HUES48 (cell line): ENCODE results near the gene CANT1.

Experiments
- H3K27ac ChIP-seq: one replicate; pipeline ENCODE4 v1.7.0; 2013; ENCODE audit warnings: low read depth, low read length, inconsistent platforms
- H3K27me3 ChIP-seq: 2 replicates; pipeline ENCODE4 v1.6.1; 2013; ENCODE audit warnings: mild to moderate bottlenecking, low read length; ENCODE audit not compliant: control insufficient read depth, insufficient read depth
- H3K36me3 ChIP-seq: 2 replicates; pipeline ENCODE4 v1.6.1; 2013; ENCODE audit warnings: low read length; ENCODE audit not compliant: control insufficient read depth, insufficient read depth
- H3K4me1 ChIP-seq: 2 replicates; pipeline ENCODE4 v1.6.1; 2013; ENCODE audit warnings: mild to moderate bottlenecking, low read length; ENCODE audit not compliant: control insufficient read depth, insufficient read depth
- H3K4me3 ChIP-seq: 2 replicates; pipeline ENCODE4 v1.5.1; 2013; ENCODE audit warnings: mild to moderate bottlenecking, low read depth, low read length
- H3K9ac ChIP-seq: 2 replicates; pipeline ENCODE4 v1.6.1; 2013; ENCODE audit warnings: mild to moderate bottlenecking, low read depth, low read length, moderate library complexity
- H3K9me3 ChIP-seq: 2 replicates; pipeline ENCODE4 v1.6.1; 2013; ENCODE audit warnings: low read length; ENCODE audit not compliant: control insufficient read depth, insufficient read depth

The CANT1 gene

DNA sequence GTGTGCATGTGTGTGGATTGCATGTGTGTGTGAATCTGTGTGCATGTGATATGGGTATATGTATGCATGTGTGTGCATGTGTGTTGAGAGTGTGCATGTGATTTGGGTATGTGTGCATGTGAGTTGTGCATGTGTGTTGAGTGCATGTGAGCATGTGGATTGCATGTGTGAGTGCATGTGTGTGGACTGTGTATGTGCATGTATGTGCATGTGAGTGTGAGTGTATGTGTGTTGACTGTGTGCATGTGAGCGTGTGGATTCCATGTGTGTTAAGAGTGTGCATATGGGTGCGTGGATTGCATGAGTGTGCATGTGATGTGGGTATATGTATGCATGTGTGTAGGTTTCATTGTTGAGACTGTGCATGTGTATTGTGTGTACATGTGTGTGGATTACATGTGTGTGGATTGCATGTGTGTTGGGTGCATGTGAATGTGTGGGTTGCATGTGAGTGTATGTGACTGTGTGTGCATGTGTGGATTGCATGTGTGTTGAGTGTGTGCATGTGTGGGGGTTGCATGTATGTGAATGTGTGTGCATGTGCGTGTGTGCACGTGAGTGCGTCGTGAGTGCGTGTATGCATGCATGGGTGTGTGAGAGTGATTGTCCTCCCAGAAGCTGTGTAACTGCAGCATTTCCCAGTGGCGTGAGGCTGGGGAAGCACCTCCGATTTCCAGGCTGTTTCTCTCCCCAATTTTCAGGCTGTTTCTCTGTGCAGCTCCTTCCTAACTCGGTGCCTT is 33.8 kb upstream of the CANT1 start:
- no peaks in the 10 kb centered on the region for H3K27me3 ChIP-seq
- no peak overlapping the region for H3K9ac ChIP-seq
- no peak overlapping the region for H3K4me3 ChIP-seq
- no peak overlapping the region for H3K27ac ChIP-seq
- H3K36me3 ChIP-seq: no peaks in the 10 kb centered on the region
- H3K4me1 ChIP-seq: no peaks in the 10 kb centered on the region
- H3K9me3 ChIP-seq: no peaks in the 10 kb centered on the region

DNA sequence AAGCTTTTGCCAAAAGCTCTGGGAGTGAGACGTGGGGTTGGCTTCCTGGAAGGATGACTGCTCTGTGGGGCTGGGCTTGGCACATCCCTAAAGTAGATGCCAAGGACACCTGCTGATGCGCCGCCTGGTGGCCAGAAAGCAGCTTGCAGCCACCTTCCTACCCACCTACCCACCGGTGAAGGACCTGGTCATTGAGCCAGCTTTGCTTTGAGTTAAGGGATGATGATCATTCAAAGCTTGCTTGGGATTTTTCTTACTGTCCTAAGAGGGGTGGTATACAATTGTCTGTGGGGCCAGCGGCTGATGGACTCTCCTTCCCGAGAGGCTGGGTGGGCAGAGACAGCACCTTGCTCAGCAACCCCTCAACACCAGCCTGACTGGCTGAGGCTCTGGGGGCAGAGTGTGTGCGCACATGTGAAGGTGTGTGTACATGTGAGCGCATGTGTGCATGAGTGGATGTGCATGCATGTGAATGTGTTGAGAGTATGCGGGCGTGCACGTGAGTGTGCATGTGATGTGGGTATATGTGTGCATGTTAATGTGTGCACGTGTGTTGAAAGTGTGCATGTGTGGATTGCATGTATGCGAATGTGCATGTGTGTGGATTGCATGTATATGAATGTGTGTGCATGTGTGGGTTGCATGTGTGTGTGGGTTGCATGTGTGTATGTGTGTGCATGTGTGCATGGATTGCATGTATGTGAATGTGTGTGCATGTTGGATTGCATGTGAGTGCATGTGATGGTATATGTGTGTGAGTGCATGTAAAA is 33.0 kb upstream of the CANT1 start:
- Histone ChIP-seq H3K27ac (no peak overlapping the region), H3K36me3 (no peaks in the 10 kb centered on the region), H3K9me3 (no peaks in the 10 kb centered on the region), H3K4me1 (no peaks in the 10 kb centered on the region), H3K4me3 (no peak overlapping the region), H3K27me3 (no peaks in the 10 kb centered on the region), H3K9ac (no peak overlapping the region)

DNA sequence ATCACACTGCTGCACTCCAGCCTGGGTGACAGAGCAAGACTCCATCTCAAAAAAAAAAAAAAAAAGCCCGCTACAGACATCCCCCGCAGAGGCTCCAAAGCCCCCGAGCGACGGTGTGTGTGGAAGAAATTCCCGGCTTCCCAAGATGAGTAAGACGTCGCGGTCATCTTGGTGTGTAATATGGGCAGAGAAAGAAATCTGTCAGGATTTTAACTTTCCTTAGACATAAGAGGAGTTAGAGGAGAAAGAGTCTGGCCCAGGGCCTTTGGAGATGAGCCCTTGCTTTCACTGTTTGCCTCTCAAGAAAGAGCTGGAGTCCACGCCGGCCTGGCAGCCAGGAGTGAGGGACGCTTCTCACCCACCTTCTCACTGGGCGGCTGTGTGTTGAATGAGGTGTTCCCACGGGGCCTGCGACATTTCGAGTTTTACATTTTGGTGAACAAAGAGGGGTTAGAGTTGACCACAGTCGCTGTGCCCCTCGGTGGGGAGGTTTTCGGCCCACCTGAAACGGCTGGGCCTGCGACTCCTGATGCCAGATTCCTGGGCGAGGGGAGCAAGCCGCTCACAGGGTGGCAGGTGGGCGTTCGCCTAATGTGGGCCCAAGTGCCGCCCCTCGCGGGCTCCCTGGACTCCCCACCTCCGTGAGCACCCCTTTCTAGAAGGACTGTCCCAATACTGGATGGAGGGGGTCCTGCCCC is 32.3 kb upstream of the CANT1 start:
- H3K27me3 ChIP-seq: no peaks in the 10 kb centered on the region

DNA sequence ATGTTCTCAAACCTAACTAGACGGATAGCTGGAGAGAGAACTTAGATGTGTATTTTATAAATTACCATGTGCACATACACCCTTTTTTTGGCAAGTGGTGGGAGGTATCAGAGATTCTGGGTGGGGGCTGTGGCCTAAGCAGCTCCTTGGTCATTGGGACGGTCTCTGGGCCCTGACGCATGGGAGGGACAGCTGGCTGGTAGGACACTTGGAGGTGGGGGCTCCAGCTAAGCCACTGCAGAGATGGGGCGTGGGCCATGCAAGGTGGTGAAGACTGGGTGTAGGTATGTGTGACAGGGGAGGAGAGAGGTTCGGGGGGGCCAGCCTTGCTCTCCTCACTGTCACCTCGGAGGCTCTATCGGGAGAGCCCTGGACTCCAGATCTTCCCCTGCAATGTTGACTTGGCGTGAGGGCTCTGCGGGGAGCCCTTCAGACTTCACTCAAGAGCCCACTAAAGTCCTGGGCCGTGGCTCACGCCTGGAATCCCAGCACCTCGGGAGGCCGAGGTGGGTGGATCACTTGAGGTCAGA is 31.5 kb upstream of the CANT1 start:
- H3K9me3 ChIP-seq: no peaks in the 10 kb centered on the region
- H3K4me3 ChIP-seq: no peak overlapping the region
- H3K27ac ChIP-seq: no peak overlapping the region
- H3K4me1 ChIP-seq: no peaks in the 10 kb centered on the region
- H3K36me3 ChIP-seq: no peaks in the 10 kb centered on the region
- H3K9ac ChIP-seq: no peak overlapping the region
- no peaks in the 10 kb centered on the region for H3K27me3 ChIP-seq

More for the DNA sequence above, 32.3 kb upstream of the CANT1 start:
- no peak overlapping the region for H3K27ac ChIP-seq
- no peak overlapping the region for H3K4me3 ChIP-seq
- no peaks in the 10 kb centered on the region for H3K36me3 ChIP-seq
- no peaks in the 10 kb centered on the region for H3K9me3 ChIP-seq
- no peaks in the 10 kb centered on the region for H3K4me1 ChIP-seq
- H3K9ac ChIP-seq: no peak overlapping the region

DNA sequence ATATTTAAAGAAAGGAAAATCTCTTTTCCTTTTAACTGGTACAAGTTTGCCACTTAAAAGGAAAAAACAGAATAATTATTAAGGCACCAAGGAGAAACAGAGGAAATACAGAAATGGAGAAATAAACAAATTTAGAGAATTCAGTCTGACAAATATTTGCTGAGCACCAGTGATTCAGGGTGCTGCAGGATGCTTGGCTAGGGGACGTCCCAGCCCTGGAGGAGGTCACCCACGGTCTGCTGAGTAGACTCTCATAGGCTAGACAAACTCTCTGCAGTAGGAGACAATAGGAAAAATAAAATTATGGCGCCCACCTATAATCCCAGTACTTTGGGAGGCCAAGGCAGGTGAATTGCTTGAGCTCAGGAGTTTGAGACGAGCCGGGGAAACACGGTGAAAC is 30.3 kb upstream of the CANT1 start:
- Histone ChIP-seq H3K27ac (no peak overlapping the region), H3K9me3 (no peaks in the 10 kb centered on the region), H3K27me3 (no peaks in the 10 kb centered on the region), H3K4me1 (no peaks in the 10 kb centered on the region), H3K9ac (no peak overlapping the region), H3K4me3 (no peak overlapping the region), H3K36me3 (no peaks in the 10 kb centered on the region)

DNA sequence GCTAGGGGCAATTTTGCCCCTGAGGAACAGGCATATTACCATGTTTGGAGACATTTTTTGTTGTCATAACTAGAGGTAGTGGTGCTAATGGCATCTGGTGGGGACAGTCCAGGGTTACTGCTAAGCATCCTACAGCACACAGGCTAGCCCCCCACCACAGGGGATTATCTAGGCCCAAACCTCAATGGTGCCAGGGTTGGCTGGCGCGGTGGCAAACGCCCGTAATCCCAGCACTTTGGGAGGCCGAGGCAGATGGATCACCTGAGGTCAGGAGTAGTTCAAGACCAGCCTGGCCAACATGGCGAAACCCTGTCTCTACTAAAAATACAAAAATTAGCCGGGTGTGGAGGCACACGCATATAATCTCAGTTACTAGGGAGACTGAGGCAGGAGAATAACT is 29.6 kb upstream of the CANT1 start:
- no peaks in the 10 kb centered on the region for H3K9me3 ChIP-seq
- H3K27me3 ChIP-seq: no peaks in the 10 kb centered on the region
- no peak overlapping the region for H3K27ac ChIP-seq
- H3K36me3 ChIP-seq: no peaks in the 10 kb centered on the region
- no peak overlapping the region for H3K4me3 ChIP-seq
- no peak overlapping the region for H3K9ac ChIP-seq
- H3K4me1 ChIP-seq: no peaks in the 10 kb centered on the region

DNA sequence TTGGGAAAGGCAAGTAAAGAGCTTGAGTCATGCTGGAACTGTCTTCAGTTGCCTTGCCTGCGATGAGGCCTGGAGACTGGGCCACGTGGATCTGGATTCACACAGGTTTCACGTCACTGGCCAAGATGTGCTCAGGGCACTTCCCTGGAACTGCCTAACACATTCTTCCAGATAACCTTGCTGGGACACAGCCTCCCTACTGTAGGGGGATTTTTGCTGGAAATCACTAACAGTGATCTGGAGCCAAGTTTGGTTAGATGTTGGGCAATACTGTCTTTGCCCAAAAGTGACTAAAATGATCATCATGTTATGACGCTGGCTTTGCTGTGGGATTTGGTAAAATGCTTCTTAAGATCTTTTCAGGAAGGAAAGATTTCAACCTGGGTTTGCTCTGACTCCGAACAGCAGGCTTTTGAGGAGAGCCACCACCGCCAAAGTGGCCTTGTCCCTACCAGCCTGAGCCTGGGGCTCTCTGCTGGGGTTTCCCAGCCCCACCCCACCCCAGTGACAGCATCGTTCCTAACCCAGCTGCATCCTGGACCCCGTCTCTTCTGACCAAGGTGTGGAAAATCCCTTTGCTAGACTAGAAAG is 29.1 kb upstream of the CANT1 start:
- no peaks in the 10 kb centered on the region for H3K27me3 ChIP-seq
- H3K36me3 ChIP-seq: no peaks in the 10 kb centered on the region
- no peak overlapping the region for H3K27ac ChIP-seq
- H3K9ac ChIP-seq: no peak overlapping the region
- H3K4me3 ChIP-seq: no peak overlapping the region
- H3K4me1 ChIP-seq: no peaks in the 10 kb centered on the region
- no peaks in the 10 kb centered on the region for H3K9me3 ChIP-seq

DNA sequence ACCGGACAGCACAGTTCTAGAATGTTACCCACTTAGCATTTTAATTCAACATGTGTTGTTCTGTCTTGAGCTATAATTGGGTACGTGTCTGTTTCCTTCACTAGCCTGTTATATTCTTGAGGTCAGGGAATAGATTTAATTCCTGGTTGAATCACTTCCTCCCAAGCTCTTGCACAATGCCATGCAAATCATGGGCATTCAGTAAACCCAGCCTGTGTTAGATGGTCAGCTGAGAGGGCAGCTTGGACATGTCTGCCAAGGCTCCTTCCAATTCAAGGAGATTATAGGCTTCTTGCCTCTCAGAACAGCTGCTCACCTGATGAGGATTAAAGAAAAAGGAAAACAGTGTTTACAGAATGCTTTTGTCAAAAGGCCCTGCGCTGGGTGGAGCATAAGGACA is 27.0 kb upstream of the CANT1 start:
- Histone ChIP-seq H3K9ac (no peak overlapping the region), H3K27ac (no peak overlapping the region), H3K4me1 (no peaks in the 10 kb centered on the region), H3K9me3 (no peaks in the 10 kb centered on the region), H3K4me3 (no peak overlapping the region), H3K27me3 (no peaks in the 10 kb centered on the region), H3K36me3 (no peaks in the 10 kb centered on the region)

DNA sequence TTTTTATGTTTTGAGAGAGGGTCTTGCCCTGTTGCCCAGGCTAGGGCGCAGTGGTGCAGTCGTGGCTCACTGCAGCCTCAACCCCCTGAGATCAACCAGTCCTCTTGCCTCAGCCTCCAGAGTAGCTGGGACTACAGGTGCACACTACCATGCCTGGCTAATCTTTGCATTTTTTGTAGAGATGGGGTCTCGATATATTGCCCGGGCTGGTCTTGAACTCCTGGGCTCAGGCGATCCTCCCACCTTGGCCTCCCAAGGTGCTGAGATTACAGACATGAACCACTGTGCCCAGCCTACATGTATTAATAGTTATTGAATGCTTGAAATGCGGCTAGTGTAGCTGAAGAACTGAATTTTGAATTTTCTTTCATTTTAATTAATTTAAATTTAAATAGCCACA is 26.6 kb upstream of the CANT1 start:
- no peak overlapping the region for H3K27ac ChIP-seq

DNA sequence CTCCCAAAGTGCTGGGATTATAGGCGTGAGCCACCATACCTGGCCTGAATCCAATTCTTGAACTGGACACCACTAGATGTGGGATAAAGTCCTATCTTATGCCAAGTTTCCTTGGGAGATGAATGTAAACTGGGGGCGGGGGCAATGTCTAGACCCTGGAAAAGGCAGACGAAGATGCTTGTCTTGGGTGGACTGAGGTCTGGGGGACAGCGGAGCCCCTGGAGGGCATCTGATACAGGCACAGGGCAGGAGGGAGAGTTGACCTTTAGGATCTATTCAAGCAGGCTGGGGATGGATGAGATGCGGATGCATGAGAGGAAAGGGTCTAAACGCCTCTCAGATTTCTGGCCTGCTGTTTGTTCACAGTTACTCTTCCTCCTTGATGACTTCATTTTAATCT is 26.1 kb upstream of the CANT1 start:
- no peak overlapping the region for H3K27ac ChIP-seq
- H3K36me3 ChIP-seq: no peaks in the 10 kb centered on the region

More for the DNA sequence above, 26.6 kb upstream of the CANT1 start:
- Histone ChIP-seq H3K9me3 (no peaks in the 10 kb centered on the region), H3K36me3 (no peaks in the 10 kb centered on the region), H3K27me3 (no peaks in the 10 kb centered on the region), H3K9ac (no peak overlapping the region), H3K4me1 (no peaks in the 10 kb centered on the region), H3K4me3 (no peak overlapping the region)

More for the DNA sequence above, 26.1 kb upstream of the CANT1 start:
- no peaks in the 10 kb centered on the region for H3K27me3 ChIP-seq
- no peaks in the 10 kb centered on the region for H3K4me1 ChIP-seq
- H3K4me3 ChIP-seq: no peak overlapping the region
- H3K9me3 ChIP-seq: no peaks in the 10 kb centered on the region
- H3K9ac ChIP-seq: no peak overlapping the region
